HEK293 (cell line): Measurements from ENCODE around the gene DOCK4.

Experiments used
- KLF16 ChIP-seq: fragments of 450-650 bp; formaldehyde crosslinking; IDR thresholded peaks from 2 replicates; pipeline ENCODE4 v1.5.1; 2017; ENCODE audit warnings: missing biosample characterization, missing genetic modification characterization
- TF ChIP-seq, protein P1 (sequence below): fragments of 450-650 bp; formaldehyde crosslinking; IDR thresholded peaks from 2 replicates; pipeline ENCODE4 v1.5.1; 2016; ENCODE audit warnings: missing biosample characterization, missing genetic modification characterization

DNA sequence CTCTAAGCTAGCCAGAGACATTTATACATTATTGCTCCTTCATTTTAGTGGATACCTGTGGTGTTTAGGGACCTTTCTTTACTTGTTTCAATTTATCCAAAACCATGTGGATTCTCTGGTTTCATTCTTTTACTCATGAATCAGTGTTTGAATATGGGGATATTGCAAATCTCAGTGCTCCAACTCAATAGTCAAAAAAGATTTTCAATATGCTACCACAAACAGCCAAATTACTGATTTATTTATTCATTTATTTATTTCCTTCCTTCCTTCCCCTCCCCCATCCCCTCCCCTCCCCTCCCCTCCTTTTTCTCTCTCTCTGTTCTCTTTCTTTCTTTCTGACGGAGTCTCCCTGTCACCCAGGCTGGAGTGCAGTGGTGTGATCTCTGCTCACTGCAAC is 390.8 kb downstream of the DOCK4 start:
- no peak for TF ChIP-seq KLF16 (tag by site-specific recombination)
- TF ChIP-seq, protein P1, sequence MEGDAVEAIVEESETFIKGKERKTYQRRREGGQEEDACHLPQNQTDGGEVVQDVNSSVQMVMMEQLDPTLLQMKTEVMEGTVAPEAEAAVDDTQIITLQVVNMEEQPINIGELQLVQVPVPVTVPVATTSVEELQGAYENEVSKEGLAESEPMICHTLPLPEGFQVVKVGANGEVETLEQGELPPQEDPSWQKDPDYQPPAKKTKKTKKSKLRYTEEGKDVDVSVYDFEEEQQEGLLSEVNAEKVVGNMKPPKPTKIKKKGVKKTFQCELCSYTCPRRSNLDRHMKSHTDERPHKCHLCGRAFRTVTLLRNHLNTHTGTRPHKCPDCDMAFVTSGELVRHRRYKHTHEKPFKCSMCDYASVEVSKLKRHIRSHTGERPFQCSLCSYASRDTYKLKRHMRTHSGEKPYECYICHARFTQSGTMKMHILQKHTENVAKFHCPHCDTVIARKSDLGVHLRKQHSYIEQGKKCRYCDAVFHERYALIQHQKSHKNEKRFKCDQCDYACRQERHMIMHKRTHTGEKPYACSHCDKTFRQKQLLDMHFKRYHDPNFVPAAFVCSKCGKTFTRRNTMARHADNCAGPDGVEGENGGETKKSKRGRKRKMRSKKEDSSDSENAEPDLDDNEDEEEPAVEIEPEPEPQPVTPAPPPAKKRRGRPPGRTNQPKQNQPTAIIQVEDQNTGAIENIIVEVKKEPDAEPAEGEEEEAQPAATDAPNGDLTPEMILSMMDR (tag by site-specific recombination): no peak
